Measurements from ENCODE around the gene RNF222.
"Not testable (repeated sequence)": the region's sequence is repeated elsewhere in the genome, so short reads cannot be mapped to it uniquely, and the experiment has no call there.

Gene RNF222

DNA sequence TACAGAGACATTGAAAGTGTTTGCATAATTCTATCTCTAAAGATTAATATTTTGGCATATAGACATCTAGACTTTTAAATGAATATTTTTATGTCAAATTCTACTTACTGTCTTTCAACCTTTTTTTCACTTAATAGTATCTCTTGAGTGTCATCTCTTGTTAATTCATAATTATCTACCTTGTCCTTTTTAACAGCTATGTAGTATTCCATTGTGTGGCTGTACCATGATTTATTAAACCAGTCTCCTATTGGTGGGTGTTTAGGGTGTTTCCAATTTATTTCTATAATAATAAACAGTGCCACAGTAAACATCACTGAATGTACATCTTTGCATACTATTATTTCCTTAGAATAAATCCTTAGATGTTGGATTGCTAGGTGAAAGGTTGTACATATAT lies 16.3 kb upstream of the RNF222 start:
- no peak for DNase-seq
- in situ Hi-C loops (cut with MboI; ENCODE audit: low pct_unique_long_range_greater_than_20kb, low sequenced_read_pairs) = no loop called here

DNA sequence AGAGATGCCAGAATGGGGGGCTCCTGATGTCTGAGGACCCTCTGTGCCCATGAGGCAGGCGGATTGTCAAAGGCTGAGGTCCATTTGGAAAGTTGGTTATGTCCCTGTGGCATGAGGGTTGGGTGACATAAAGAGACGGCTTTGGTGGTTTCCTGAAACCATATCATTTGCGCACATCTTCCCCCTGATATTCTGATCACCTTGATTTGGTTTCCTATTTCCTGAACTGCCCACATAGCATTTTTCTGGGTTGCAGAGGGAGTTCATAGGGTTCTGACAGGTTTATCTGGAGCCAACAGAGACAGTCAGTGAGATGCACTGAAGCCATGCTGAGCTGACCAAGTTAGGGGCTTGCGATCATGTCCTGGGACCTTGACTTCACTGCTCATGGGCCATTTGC lies 15.7 kb upstream of the RNF222 start:
- in situ Hi-C loops (cut with MboI; ENCODE audit: low pct_unique_long_range_greater_than_20kb, low sequenced_read_pairs) = no loop called here

DNA sequence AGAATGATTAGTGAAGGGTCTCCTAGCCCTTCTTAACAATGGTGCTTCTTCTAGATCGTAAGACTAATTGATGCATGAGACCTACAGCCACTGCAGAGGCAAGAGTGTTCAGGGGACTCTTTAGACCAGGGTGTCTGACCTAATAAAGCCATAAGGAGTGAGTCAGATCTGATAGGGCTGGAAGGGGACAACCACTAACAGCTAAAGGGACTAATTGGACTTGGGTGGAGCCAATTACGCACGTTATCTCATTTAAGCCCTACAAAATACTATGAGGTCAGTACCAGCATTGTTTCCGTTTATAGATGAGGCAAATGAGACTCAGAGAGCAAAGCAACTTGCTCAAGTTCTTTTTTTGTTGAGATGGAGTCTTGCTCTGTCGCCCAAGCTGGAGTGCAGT lies 14.5 kb upstream of the RNF222 start:
- in situ Hi-C loops (cut with MboI; ENCODE audit: low pct_unique_long_range_greater_than_20kb, low sequenced_read_pairs) = no loop called here
- DNase-seq = no peak

More for the DNA sequence above, 15.7 kb upstream of the RNF222 start:
- peak; percentile 25 for DNase-seq

DNA sequence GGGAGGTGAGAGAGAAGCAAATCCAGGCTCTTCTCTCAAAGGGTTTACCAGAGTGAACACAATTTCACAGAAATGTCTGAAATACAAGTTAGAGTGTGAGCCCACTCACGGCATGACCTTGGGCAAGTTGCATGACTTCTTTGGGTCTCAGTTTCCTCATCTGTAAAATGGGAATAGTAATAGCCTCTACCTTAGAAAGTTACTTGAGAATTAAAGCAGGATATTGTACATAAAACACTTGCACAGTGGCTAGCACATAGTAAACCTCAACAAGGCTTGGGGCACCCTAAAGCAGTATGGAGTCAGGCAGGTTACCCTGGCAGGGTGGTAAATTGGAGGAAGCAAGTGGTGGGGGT lies 13.2 kb upstream of the RNF222 start:
- in situ Hi-C loops (cut with MboI; ENCODE audit: low pct_unique_long_range_greater_than_20kb, low sequenced_read_pairs) = no loop called here
- no peak for DNase-seq

DNA sequence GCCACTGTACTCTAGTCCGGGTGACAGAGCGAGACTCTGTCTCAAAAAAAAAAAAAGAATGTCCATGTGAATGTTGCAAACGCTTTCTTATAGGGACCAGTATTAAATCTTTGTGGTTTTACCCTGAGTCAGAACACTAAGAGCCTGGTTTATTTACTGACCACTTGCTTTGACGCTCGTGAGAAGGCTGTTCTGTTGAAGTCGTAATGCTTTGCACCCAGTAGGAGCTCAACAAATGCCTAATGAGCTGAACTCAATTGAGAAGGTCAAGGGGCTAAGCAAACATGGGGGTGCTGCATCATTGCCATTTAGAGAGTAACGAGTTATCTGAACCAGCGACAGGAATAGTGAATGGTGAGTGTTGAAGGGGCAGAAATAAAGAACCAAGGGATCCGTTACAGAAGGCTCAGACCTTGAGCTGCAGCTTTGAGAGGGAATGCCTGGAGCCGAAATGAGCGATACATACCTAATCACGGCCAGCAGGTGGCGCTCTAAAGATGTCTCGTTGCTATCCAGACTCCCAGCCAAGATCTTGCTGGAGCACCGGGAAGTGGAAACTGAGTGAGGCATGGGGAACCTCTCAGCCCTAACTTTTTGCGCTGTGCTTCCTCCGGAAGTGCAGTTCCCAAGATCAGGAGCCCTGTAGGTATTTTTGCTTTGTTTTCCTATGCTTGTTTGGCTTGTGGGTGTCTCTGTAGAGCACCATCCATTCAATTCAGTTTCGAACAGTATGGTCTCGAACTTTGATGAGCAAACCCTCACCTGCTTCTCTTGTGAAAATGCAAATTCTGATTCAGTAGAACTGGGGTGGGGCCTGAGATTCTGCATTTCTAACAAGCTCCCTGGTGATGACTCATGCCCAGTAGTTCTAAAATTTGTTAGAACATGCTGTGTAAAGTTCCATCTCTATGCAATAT lies 12.6 kb upstream of the RNF222 start:
- in situ Hi-C loops (cut with MboI; ENCODE audit: low pct_unique_long_range_greater_than_20kb, low sequenced_read_pairs) = no loop called here
- peak; percentile 90 for DNase-seq

DNA sequence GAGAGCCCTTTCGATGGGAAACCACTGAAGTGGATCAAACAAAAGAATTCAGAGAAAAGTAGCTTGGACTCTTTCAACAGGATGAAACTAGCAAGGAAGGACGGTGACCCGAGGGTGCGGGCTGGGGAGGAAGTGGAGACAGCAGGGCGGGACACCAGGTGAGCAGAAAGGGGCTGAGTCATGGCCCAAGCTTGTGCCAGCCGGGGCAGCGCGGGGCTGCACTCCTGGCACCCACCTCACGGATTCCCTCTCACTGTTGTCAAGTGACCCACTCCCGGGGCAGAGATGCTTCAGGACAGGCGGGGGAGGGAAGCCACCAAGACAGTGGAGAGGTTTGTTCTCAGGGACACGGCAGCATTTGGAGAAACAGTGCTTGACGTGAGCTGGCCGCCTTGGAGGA lies 10.7 kb upstream of the RNF222 start:
- DNase-seq = no peak
- in situ Hi-C loops (cut with MboI; ENCODE audit: low pct_unique_long_range_greater_than_20kb, low sequenced_read_pairs) = no loop called here

DNA sequence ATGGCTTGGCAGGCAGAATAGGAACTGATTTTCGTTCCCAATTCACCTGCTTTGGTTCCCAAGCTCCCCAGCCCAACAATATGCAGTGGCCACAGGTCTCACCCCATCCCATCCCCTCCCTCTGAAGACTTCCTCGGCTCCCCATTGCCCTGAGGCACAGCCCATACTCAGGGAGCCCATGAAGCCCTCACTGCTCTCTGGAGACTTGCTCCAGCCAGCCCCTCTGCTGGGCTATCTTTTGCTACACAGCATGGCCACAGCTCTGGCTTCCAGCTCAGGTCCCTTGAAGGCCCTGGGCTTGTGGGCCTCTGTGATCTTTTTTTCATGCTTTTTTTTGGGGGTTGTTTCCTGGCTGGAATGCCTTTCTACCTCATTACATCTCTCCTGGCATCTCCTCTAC lies 8.5 kb upstream of the RNF222 start:
- DNase-seq = no peak
- in situ Hi-C loops (cut with MboI; ENCODE audit: low pct_unique_long_range_greater_than_20kb, low sequenced_read_pairs) = no loop called here

DNA sequence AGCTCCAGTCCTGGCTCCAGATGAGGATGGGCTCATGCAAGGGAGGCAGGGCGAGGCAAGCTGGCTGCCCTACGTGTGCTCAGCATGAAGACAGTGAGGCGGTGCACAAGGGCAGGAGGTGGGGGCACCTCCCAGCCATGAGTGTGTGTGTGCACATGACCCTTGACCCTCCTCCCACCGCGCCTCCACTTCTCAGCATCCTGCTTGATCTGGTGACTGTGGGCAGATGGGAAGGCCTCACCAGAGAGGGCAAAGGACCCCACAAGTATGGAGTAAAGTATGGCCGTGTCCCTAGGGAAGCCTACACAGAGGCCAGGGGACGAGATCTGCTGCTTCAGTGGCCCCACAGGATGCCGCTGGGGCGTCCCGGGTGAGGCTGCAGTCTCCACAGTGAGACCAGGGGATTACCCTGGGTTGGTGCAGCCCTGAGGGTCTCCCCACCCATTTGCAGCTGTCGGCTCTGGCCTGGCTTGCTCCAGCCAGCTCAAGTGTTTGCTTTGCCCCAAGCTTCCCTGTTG lies 7.9 kb upstream of the RNF222 start:
- DNase-seq = no peak
- in situ Hi-C loops (cut with MboI; ENCODE audit: low pct_unique_long_range_greater_than_20kb, low sequenced_read_pairs) = no loop called here

DNA sequence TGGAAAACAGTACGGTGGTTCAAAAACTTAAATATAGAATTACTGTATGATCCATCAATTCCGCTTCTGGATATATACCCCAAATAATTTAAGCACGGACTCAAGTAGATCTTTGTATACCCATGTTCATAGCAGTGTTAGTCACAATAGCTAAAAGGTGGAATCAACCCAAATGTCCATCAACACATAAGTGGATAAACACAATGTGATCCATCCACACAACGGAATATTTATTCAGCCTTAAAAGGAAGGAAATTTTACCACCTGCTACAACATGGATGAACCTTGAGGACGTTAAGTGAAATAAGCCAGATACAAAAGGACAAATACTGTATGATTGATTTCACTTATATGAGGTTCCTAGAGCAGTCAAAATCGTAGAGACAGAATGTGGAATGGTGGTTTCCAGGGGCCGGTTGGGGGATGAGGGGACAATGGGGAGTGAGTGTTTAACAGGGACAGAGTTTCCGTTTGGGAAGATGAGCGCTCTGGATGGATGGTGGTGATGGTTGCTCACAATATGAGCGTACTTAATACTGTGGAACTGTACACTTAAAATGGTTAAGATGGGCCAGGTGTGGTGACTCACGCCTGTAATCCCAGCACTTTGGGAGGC lies 5.4 kb upstream of the RNF222 start:
- in situ Hi-C loops (cut with MboI; ENCODE audit: low pct_unique_long_range_greater_than_20kb, low sequenced_read_pairs) = no loop called here

DNA sequence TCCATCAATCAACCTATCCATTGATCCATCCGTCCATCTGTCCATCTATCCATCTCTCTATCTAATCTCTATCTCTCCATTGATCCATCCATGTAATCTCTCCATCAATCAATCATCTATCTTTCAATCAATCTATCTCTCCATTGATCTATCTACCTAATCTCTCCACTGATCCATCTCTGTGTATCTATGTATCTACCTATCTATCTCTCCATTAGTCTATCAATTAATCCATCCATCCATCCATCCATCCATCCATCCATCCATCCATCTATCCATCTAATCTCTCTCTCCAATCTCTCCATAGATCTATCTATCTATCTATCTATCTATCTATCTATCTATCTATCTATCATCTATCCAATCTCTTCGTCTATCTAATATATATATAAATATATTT lies 3.5 kb upstream of the RNF222 start:
- in situ Hi-C loops (cut with MboI; ENCODE audit: low pct_unique_long_range_greater_than_20kb, low sequenced_read_pairs) = no loop called here
- no peak for DNase-seq

More for the DNA sequence above, 5.4 kb upstream of the RNF222 start:
- no peak for DNase-seq

DNA sequence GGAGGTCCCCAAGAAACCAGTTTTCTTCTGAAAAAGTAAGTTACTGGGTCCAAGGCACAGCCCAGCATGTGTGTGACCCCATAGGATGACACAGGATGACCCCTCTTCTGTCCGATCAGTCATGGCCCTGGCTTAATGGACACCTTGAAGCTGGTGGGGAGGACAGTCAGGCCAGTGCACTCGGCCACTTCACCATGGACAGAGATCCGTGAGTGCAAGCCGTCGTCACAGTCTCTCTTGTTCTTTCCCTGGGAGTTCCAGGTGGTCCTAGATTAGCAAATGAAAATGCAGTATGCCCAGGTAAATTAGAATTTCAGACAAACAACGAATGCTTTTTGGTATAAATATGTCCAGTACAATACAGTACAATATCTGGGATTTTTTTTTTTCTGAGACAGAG lies 1.4 kb upstream of the RNF222 start:
- in situ Hi-C loops (cut with MboI; ENCODE audit: low pct_unique_long_range_greater_than_20kb, low sequenced_read_pairs) = no loop called here
- no peak for DNase-seq

DNA sequence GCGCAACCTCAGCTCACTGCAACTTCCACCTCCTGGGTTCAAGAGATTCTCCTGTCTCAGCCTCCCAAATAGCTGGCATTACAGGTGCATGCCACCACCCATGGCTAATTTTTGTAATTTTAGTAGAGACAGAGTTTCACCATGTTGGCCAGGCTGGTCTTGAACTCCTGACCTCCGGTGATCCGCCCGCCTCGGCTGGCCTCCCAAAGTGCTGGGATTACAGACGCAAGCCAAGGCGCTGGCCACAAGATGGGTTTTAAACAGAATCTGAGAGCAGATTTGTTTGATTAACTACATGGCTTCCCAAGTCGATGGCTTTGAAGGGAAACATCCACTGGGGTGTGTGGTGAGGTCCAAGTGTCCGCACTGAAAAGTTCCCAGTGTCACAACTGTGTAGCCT lies 3.1 kb downstream of the RNF222 start:
- DNase-seq; in situ Hi-C loops (cut with MboI; ENCODE audit: low pct_unique_long_range_greater_than_20kb, low sequenced_read_pairs): not testable (repeated sequence)

DNA sequence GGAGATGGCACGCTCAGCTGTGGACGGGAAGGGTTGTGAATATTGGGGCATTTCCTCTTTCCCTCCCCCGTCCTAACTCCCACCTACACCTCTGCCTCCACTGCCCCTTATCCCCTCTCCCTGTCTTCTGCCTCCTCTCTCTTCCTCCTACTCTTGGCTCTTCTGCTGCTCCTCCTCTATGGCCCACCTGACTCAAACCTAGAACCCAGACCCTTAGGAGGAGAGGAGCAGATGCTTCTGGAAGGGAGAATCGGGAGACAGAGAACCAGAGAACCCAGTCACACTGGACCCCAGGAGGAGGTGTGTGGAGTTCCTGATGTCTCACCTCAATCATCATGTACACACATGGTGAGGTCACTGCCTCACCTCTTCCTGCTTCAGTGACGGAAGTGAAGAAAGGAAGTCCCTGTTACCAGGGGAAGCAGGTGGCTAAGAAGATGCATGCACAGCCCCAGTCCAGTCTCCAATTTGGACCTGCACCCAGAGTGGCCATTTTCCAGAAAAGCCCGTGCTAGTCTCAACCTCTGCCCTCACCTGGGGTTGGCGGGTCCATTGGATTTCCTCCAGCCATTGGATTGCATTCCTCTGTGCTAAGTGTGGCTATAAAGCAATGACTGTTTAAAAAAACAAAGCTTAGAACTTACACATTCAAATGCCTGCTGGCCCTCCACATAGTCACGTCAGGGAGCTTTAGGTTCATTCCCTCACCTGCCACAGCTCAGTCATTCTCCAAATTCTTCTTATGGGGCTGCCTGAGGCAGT lies 4.0 kb downstream of the RNF222 start:
- in situ Hi-C loops (cut with MboI; ENCODE audit: low pct_unique_long_range_greater_than_20kb, low sequenced_read_pairs) = no loop called here

DNA sequence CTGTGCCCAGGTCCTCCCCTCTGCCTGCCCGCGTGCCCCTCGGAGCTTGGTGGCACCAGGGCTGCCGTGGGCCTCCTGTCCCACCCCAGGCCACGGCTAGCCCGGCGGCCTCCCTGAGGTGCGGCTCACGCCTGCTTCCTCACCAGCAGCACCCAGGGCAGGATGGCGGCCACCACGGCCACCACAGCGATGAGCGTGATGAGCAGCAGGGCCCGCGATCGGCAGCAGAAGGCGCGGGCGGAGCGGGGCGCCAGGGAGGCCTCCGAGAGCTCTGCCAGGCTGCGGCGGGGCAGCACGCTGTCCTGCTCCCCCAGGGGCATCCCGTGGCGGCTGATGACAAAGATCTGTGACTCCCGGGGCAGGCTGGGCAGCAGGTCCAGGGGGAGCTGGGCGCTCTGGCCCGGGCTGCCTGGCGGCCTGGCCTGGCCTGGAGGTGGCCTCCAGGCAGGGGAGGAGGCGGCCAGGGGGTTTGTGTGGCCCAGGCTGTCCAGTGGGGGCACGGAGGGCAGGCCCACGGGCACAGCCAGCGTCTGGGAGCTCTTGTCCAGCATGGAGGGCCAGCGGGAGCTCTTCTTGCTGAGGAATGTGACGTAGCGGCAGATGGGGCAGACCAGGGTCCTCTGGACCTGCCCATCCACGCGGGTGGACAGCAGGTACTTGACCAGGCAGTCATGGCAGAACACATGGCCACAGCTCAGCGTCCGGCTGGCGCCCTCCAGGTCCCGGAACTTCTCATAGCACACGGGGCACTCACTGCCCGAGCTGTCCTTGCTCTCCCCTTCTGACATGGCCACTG lies 4.8 kb downstream of the RNF222 start:
- in situ Hi-C loops (cut with MboI; ENCODE audit: low pct_unique_long_range_greater_than_20kb, low sequenced_read_pairs) = no loop called here
- no peak for DNase-seq

More for the DNA sequence above, 4.0 kb downstream of the RNF222 start:
- DNase-seq = no peak

DNA sequence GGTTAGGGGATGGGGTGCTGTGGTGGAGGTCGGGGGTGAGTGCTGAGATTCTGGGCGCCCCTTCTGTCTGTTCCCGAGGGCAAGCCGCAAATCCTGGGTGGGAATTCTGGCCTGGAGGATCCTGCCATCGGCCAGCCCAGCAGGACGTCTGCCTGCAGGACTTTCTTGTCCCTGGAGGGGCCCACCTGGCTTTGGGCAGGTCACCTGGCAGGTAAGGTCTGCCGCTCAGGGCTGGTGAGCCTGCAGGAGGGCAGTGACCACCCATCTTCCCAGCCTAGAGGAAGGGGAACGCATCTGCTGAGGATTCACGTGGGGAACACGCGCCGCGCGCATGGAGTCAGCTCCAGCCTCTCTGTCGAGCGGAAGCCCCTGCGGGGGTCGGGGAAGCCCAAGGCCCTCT lies 5.4 kb downstream of the RNF222 start:
- in situ Hi-C loops (cut with MboI; ENCODE audit: low pct_unique_long_range_greater_than_20kb, low sequenced_read_pairs) = no loop called here
- no peak for DNase-seq

DNA sequence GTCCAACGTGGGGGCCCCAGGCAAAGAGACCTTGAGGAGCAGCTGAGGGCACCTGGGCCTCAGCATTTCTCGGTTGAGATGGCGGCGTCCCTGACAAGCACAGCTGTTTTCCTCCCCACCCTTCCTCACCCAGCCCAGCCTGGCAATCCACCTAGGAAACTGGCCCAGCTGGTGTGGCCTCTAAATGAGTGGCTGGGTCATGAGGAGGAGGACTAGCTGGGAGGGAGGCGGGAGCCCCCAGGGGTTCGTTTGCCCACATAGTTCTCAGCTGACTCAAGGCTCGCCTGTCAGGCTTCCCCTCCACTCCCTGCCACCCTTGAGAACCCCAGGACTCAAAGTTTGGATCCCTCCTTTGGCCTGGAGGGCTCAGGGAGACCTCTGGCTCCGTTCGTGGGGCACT lies 5.9 kb downstream of the RNF222 start:
- DNase-seq = no peak
- in situ Hi-C loops (cut with MboI; ENCODE audit: low pct_unique_long_range_greater_than_20kb, low sequenced_read_pairs) = no loop called here

DNA sequence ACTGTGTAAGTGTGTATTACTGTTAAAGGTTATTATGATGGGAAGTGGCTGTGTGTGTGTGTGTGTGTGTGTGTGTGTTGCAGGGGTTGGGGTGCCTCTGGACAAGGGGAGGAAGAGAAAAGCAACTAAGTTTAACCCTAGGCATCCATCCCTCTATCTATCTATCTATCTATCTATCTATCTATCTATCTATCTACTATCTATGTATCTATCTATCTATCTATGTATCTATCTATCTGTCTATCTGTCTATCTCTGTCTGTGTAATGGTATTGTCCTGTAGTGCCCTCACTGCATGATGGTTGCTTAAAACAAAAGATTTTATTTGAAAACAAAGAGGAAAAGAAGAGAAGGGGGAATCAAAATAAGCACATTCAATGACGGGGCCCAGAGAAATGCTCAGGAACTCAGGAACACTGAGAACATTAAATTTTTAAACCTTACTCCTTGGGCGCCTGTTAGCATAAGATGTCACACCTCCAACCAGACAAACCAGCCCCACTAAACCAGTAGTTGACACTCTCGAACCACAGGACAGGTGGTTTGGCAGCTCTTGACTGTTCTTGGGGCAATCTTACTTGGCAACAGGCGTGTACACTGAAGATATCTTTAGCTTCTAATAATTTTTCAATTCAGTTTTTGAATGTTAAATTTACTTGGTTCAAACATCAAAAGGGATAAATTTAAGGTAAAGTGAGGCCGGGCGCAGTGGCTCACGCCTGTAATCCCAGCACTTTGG lies 9.5 kb downstream of the RNF222 start:
- in situ Hi-C loops (cut with MboI; ENCODE audit: low pct_unique_long_range_greater_than_20kb, low sequenced_read_pairs) = no loop called here
- DNase-seq = no peak

DNA sequence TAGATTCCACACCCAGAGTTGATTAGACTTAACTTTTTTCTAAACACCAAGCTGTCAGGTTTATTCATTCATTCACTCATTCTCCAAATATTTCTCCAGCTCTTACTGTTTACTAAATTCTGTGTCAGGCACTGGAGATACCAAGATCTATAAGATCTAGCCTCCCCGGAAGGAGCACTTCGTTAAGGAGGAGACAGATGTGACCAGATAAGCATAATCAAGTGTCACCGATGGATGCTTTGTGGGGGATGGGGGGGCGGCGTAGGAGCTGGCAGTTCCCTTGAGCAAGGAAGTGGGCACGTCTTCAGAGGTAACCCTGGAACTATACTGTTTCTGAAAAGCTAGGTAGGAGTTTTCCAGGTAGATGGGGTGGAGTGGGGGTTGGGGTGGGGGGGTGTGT lies 10.8 kb downstream of the RNF222 start:
- in situ Hi-C loops (cut with MboI; ENCODE audit: low pct_unique_long_range_greater_than_20kb, low sequenced_read_pairs) = no loop called here
- peak; percentile 48 for DNase-seq

All from KBM-7 (cell line).